Measurements from ENCODE around the gene PXMP2. TPM values are rescaled to one million over a fixed set of nuclear protein-coding genes. Genes with fewer than 3 reads are reported as not detected.

The PXMP2 gene
- total RNA-seq, 1 donor from 2014 or later = 9.0 TPM

GRCh38 chr12:132711080-132711843 lies 23.9 kb downstream of the PXMP2 start:
- Mint-ChIP-seq H3K27me3 (ENCODE audit: low read depth, unreplicated experiment) (no peaks in the 10 kb centered on the region), H3K36me3 (ENCODE audit: low read depth, unreplicated experiment) (peaks cover 4% of the 10 kb centered on the region), H3K9me3 (ENCODE audit: unreplicated experiment) (no peaks in the 10 kb centered on the region), H3K27ac (ENCODE audit: unreplicated experiment) (peak overlapping the region; percentile 66), H3K4me3 (ENCODE audit: unreplicated experiment) (peak overlapping the region; percentile 90), H3K4me1 (ENCODE audit: low read depth, unreplicated experiment) (peaks cover 1% of the 10 kb centered on the region)
- DNase-seq (ENCODE audit: low read depth) = no peak
- peak overlapping the region; percentile 92 for H3K4me2 ChIP-seq (ENCODE audit: low read length)
- H3K27ac ChIP-seq (ENCODE audit: low read depth, low read length) = peak overlapping the region; percentile 52
- peak overlapping the region; percentile 87 for H3K9ac ChIP-seq (ENCODE audit: low read length)
- peaks cover 44% of the 10 kb centered on the region for H4K20me1 ChIP-seq (ENCODE audit: insufficient read depth, low read length)
- peak overlapping the region; percentile 74 for H2AFZ ChIP-seq (ENCODE audit: low read depth, low read length)
- H3K79me2 ChIP-seq (ENCODE audit: insufficient read depth, low read length) = peaks cover 49% of the 10 kb centered on the region
- no peaks in the 10 kb centered on the region for H3K9me3 ChIP-seq (ENCODE audit: insufficient read depth, low read depth, low read length)
- no peak for FAIRE-seq
- H3K36me3 ChIP-seq (ENCODE audit: insufficient read depth, low read length) = peaks cover 6% of the 10 kb centered on the region
- peak overlapping the region; percentile 98 for H3K4me3 ChIP-seq (ENCODE audit: insufficient read depth, low read depth, low read length)
- no peaks in the 10 kb centered on the region for H3K27me3 ChIP-seq (ENCODE audit: insufficient read depth, low read length)
- TF ChIP-seq CTCF (IDR thresholded peaks at IDR 0.05; ENCODE audit: insufficient read depth, low read depth, low read length) (no peak), EZH2 (IDR thresholded peaks at IDR 0.05; ENCODE audit: insufficient read depth, low read length) (no peak)
- H3K4me1 ChIP-seq (ENCODE audit: insufficient read depth, low read length) = peaks cover 7% of the 10 kb centered on the region

- H3K4me1 Mint-ChIP-seq (ENCODE audit: low read depth, unreplicated experiment) = peaks cover 1% of the 10 kb centered on the region
- peaks cover 55% of the 10 kb centered on the region for H3K79me2 ChIP-seq (ENCODE audit: insufficient read depth, low read length)
- H3K27me3 ChIP-seq (ENCODE audit: insufficient read depth, low read length) = no peaks in the 10 kb centered on the region
- no peaks in the 10 kb centered on the region for H3K9me3 Mint-ChIP-seq (ENCODE audit: unreplicated experiment)
- H3K27me3 Mint-ChIP-seq (ENCODE audit: low read depth, unreplicated experiment) = no peaks in the 10 kb centered on the region
- DNase-seq (ENCODE audit: low read depth) = no peak
- H3K4me3 Mint-ChIP-seq (ENCODE audit: unreplicated experiment) = peak overlapping the region; percentile 62
- H3K9me3 ChIP-seq (ENCODE audit: insufficient read depth, low read depth, low read length) = no peaks in the 10 kb centered on the region
- H3K27ac Mint-ChIP-seq (ENCODE audit: unreplicated experiment) = no peak overlapping the region
- no peak overlapping the region for H3K4me3 ChIP-seq (ENCODE audit: insufficient read depth, low read depth, low read length)
- H2AFZ ChIP-seq (ENCODE audit: low read depth, low read length) = no peak overlapping the region
- no peak overlapping the region for H3K4me2 ChIP-seq (ENCODE audit: low read length)
- TF ChIP-seq EZH2 (IDR thresholded peaks at IDR 0.05; ENCODE audit: insufficient read depth, low read length) (no peak), CTCF (IDR thresholded peaks at IDR 0.05; ENCODE audit: insufficient read depth, low read depth, low read length) (no peak)
- H4K20me1 ChIP-seq (ENCODE audit: insufficient read depth, low read length) = peaks cover 55% of the 10 kb centered on the region
- FAIRE-seq = no peak
- no peak overlapping the region for H3K27ac ChIP-seq (ENCODE audit: low read depth, low read length)
- peaks cover 7% of the 10 kb centered on the region for H3K4me1 ChIP-seq (ENCODE audit: insufficient read depth, low read length)
- peaks cover 6% of the 10 kb centered on the region for H3K36me3 ChIP-seq (ENCODE audit: insufficient read depth, low read length)
- peaks cover 4% of the 10 kb centered on the region for H3K36me3 Mint-ChIP-seq (ENCODE audit: low read depth, unreplicated experiment)
- no peak overlapping the region for H3K9ac ChIP-seq (ENCODE audit: low read length)
Observed at GRCh38 chr12:132713123-132713522, 25.7 kb downstream of the PXMP2 start.

- Mint-ChIP-seq H3K4me3 (ENCODE audit: unreplicated experiment) (no peak overlapping the region), H3K36me3 (ENCODE audit: low read depth, unreplicated experiment) (peaks cover 7% of the 10 kb centered on the region), H3K27me3 (ENCODE audit: low read depth, unreplicated experiment) (no peaks in the 10 kb centered on the region), H3K9me3 (ENCODE audit: unreplicated experiment) (no peaks in the 10 kb centered on the region), H3K27ac (ENCODE audit: unreplicated experiment) (no peak overlapping the region), H3K4me1 (ENCODE audit: low read depth, unreplicated experiment) (peaks cover 1% of the 10 kb centered on the region)
- H3K4me2 ChIP-seq (ENCODE audit: low read length) = no peak overlapping the region
- peaks cover 76% of the 10 kb centered on the region for H4K20me1 ChIP-seq (ENCODE audit: insufficient read depth, low read length)
- no peaks in the 10 kb centered on the region for H3K27me3 ChIP-seq (ENCODE audit: insufficient read depth, low read length)
- FAIRE-seq = no peak
- TF ChIP-seq CTCF (IDR thresholded peaks at IDR 0.05; ENCODE audit: insufficient read depth, low read depth, low read length) (no peak), EZH2 (IDR thresholded peaks at IDR 0.05; ENCODE audit: insufficient read depth, low read length) (no peak)
- H3K79me2 ChIP-seq (ENCODE audit: insufficient read depth, low read length) = peaks cover 53% of the 10 kb centered on the region
- no peak overlapping the region for H2AFZ ChIP-seq (ENCODE audit: low read depth, low read length)
- peaks cover 7% of the 10 kb centered on the region for H3K4me1 ChIP-seq (ENCODE audit: insufficient read depth, low read length)
- H3K9ac ChIP-seq (ENCODE audit: low read length) = no peak overlapping the region
- no peaks in the 10 kb centered on the region for H3K9me3 ChIP-seq (ENCODE audit: insufficient read depth, low read depth, low read length)
- peaks cover 18% of the 10 kb centered on the region for H3K36me3 ChIP-seq (ENCODE audit: insufficient read depth, low read length)
- H3K4me3 ChIP-seq (ENCODE audit: insufficient read depth, low read depth, low read length) = no peak overlapping the region
- DNase-seq (ENCODE audit: low read depth) = no peak
- no peak overlapping the region for H3K27ac ChIP-seq (ENCODE audit: low read depth, low read length)
Observed at GRCh38 chr12:132715874-132716273, 28.5 kb downstream of the PXMP2 start.

Measured in astrocyte (in vitro differentiated cells and primary cell).